T-helper 2 cell treated with Interferon-gamma antibody and Interleukin-4, amounts not matched to agents 5 μg/mL and 100 μg/mL, for 36 hours (primary cell): ENCODE data around the gene TMEM82.

Experiments
- DNase-seq: peaks from one replicate; pipeline ENCODE4 v3.0.0; 2021; ENCODE audit warnings: low spot score
- H3K27ac Mint-ChIP-seq: one replicate; pipeline ENCODE4 v1.8.0; 2021; ENCODE audit warnings: mild to moderate bottlenecking, mixed read lengths
- H3K27me3 Mint-ChIP-seq: one replicate; pipeline ENCODE4 v1.8.0; 2021; ENCODE audit warnings: low read depth, mixed read lengths
- H3K36me3 Mint-ChIP-seq: one replicate; pipeline ENCODE4 v1.8.0; 2021; ENCODE audit warnings: low read depth, mixed read lengths
- H3K4me1 Mint-ChIP-seq: one replicate; pipeline ENCODE4 v1.8.0; 2021; ENCODE audit warnings: low read depth, mixed read lengths
- H3K4me3 Mint-ChIP-seq: one replicate; pipeline ENCODE4 v1.8.0; 2022; ENCODE audit warnings: mild to moderate bottlenecking, moderate library complexity, mixed read lengths
- H3K9me3 Mint-ChIP-seq: one replicate; pipeline ENCODE4 v1.8.0; 2021; ENCODE audit warnings: mixed read lengths

TMEM82 gene

DNA sequence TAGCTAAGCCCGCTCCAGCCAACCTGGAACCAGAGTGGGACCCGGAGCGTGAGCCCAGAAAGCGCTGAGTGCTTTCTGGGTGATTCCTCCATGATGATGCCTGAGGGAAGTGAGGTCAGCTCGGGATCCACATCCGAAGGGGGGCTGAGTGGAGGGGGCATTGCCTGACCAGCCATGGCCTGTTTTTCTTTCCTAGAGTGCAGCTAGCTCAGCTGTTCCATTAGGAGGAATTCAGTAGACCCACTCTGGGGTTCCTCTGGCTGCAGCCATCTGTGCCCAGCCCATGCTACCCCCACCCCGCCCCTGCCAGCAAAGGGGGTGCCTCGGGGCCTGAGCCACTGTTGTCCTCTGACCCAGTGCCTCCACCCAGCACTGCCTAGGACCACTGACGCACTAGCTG lies 15.8 kb upstream of the TMEM82 start:
- Mint-ChIP-seq H3K36me3 (peaks cover 7% of the 10 kb centered on the region), H3K4me1 (no peaks in the 10 kb centered on the region), H3K27ac (no peak overlapping the region), H3K9me3 (no peaks in the 10 kb centered on the region), H3K27me3 (no peaks in the 10 kb centered on the region), H3K4me3 (no peak overlapping the region)
- DNase-seq, result no peak

DNA sequence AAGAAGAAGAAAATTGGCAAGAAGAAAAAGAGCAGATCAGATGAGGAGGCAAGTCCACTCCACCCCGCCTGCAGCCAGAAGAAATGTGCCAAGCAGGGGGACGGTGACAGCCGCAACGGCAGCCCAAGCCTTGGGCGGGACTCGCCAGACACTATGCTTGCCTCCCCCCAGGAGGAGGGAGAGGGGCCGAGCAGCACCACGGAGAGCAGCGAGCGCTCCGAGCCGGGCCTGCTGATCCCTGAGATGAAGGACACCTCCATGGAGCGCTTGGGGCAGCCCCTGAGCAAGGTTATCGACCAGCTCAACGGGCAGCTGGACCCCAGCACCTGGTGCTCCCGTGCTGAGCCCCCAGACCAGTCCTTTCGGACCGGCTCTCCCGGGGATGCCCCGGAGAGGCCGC lies 15.3 kb upstream of the TMEM82 start:
- Mint-ChIP-seq H3K27me3 (no peaks in the 10 kb centered on the region), H3K4me3 (no peak overlapping the region), H3K36me3 (peaks cover 7% of the 10 kb centered on the region), H3K4me1 (no peaks in the 10 kb centered on the region), H3K27ac (no peak overlapping the region), H3K9me3 (no peaks in the 10 kb centered on the region)
- DNase-seq, result no peak

DNA sequence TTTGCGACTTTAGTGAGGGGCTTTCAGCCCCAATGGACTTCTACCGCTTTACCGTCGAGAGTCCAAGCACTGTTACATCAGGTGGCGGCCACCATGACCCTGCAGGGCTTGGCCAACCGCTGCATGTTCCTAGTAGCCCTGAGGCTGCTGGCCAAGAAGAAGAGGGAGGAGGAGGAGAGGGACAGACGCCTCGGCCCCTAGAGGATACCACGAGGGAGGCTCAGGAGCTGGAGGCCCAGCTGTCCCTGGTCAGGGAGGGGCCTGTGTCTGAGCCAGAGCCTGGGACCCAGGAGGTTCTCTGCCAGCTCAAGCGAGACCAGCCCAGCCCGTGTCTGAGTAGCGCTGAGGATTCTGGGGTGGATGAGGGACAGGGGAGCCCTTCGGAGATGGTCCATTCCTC lies 14.9 kb upstream of the TMEM82 start:
- no peaks in the 10 kb centered on the region for H3K4me1 Mint-ChIP-seq
- no peak overlapping the region for H3K27ac Mint-ChIP-seq
- H3K27me3 Mint-ChIP-seq, result no peaks in the 10 kb centered on the region
- no peak overlapping the region for H3K4me3 Mint-ChIP-seq
- H3K9me3 Mint-ChIP-seq, result no peaks in the 10 kb centered on the region
- DNase-seq, result no peak
- H3K36me3 Mint-ChIP-seq, result peaks cover 7% of the 10 kb centered on the region

DNA sequence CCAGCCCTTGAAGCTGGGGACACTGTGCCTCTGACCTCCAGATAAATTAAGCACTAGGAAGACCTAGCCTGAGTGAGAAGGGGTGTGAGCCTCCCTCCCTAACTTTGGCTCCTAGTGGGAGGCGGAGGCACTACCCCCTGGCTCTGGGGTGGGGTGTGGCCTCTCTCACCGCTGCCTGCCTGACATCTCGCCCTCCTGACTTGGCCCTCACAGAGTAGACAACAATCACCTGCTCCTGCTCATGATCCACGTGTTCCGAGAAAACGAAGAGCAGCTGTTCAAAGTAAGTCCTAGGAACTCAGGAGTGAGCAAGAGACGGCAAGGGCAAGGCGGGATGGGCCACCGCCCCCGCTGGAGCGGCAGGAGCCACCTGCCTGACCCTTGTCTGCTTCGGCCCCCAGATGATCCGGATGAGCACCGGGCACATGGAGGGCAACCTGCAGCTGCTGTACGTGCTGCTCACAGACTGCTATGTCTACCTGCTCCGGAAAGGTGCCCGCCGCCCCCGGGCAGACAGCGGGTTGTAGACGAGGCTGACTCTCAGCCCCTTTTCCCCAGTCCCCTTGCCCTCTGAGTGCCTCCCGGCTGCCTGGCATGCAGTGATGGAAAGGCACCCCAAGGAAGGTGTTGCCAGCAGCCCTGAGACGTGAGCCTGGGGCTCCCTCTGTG lies 14.3 kb upstream of the TMEM82 start:
- Mint-ChIP-seq H3K9me3 (no peaks in the 10 kb centered on the region), H3K27me3 (no peaks in the 10 kb centered on the region), H3K36me3 (peaks cover 7% of the 10 kb centered on the region), H3K4me3 (no peak overlapping the region), H3K4me1 (no peaks in the 10 kb centered on the region), H3K27ac (no peak overlapping the region)
- no peak for DNase-seq

DNA sequence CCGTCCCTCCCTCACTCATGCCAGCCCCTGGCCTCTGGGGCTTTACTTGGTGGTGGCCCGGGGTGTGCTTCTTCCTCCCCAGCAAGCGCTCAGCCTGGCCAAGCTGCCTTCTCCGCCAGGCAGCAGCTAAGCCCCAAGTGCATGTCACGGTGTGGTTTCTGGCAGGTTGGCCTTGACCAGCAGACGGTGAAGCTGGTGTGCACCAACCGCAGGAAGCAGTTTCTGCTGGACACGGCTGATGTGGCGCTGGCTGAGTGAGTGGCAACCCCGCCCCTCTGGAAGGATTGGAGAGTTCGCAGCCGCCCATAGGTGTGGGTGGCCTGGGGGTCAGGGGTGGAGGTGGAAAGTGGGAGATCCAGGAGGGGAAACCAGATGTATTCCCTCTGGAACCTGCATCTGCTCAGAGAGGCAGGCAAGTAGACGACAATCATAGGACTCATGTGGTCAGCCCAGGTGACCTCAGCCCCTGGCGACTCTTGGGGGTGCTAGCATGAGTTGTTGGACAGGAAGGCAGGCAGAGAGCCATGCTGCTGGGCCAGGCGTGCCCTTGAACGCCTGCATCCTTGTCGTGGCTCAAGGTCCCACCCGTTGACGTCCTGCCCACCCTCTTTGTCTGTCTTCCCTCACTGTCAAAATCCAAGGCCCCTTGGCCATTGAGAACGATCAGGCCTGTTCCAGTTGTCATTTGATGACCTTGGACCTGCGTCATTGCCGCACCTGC lies 13.2 kb upstream of the TMEM82 start:
- Mint-ChIP-seq H3K27me3 (no peaks in the 10 kb centered on the region), H3K9me3 (no peaks in the 10 kb centered on the region), H3K27ac (no peak overlapping the region), H3K36me3 (peaks cover 7% of the 10 kb centered on the region), H3K4me1 (no peaks in the 10 kb centered on the region), H3K4me3 (no peak overlapping the region)
- no peak for DNase-seq

DNA sequence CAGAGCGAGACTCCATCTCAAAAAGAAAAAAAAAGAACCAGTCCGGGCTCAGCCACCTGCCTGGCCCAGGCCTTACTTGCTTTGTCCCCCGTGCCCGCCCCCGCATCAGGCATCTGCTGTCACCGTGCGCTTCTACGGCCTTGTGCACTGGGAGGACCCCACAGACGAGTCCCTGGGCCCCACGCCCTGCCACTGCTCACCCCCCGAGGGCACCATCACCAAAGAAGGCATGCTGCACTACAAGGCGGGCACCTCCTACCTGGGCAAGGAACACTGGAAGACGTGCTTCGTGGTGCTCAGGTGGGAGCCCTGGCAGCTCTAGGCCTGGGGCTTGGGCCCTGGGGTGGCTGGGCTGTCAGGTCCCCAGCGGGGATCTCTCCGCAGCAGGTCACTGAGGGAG lies 11.9 kb upstream of the TMEM82 start:
- no peak for DNase-seq
- Mint-ChIP-seq H3K27me3 (no peaks in the 10 kb centered on the region), H3K4me1 (no peaks in the 10 kb centered on the region), H3K36me3 (peaks cover 7% of the 10 kb centered on the region), H3K9me3 (no peaks in the 10 kb centered on the region), H3K4me3 (no peak overlapping the region), H3K27ac (no peak overlapping the region)

DNA sequence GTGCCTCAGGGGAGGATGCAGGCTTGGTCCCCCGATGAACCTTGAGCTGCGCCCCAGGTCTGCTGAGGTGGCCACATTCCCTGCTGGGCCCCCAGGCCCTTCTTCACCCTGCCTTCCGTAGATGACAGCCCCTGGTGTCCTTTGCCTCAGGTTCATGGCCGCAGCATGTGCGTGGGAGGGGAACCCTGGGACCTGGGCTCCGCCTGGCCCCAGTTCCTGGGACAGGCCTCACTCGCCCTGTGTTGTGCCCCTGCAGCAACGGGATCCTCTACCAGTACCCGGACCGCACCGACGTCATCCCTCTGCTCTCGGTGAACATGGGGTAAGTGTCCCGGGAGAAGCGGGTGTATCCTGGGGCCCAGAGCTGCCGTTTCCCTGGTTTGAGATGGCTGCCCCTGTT lies 11.4 kb upstream of the TMEM82 start:
- Mint-ChIP-seq H3K27me3 (no peaks in the 10 kb centered on the region), H3K27ac (no peak overlapping the region), H3K4me1 (no peaks in the 10 kb centered on the region), H3K36me3 (peaks cover 7% of the 10 kb centered on the region), H3K9me3 (no peaks in the 10 kb centered on the region), H3K4me3 (no peak overlapping the region)
- DNase-seq, result no peak

DNA sequence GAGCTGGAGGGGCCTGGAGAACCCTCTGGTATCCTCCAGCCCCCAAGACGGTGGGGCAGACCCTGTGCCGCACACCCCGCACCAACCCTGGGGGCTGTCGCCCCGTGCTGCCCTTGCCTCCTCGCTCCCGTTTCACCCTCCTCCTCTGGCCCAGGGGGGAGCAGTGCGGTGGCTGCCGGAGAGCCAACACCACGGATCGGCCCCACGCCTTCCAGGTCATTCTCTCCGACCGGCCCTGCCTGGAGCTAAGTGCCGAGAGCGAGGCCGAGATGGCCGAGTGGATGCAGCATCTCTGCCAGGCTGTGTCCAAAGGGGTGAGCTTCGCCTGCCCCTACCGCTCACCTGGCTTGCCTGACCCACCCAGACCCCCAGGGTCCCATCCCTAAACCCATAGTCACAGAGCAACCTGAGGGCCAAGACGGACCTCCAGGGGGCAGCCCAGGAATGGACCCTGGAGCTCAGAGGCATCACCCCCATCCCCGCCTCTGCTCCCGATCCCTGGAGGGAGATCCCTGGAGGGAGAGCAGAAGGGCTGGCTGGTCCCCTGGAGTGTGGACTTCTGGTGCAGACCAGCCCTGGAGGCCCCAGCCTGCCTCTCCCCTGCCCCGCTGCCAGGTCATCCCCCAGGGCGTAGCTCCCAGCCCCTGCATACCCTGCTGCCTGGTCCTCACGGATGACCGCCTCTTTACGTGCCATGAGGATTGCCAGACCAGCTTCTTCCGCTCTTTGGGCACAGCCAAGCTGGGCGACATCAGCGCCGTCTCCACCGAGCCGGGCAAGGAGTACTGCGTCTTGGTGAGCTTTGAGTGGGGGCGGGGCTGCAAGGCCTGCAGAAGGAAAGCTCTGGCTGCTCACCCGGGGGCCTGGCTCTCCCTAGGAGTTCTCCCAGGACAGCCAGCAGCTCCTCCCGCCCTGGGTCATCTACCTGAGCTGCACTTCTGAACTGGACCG lies 10.3 kb upstream of the TMEM82 start:
- Mint-ChIP-seq H3K4me1 (no peaks in the 10 kb centered on the region), H3K9me3 (no peaks in the 10 kb centered on the region), H3K27me3 (no peaks in the 10 kb centered on the region), H3K36me3 (peaks cover 3% of the 10 kb centered on the region), H3K27ac (no peak overlapping the region), H3K4me3 (no peak overlapping the region)
- no peak for DNase-seq

DNA sequence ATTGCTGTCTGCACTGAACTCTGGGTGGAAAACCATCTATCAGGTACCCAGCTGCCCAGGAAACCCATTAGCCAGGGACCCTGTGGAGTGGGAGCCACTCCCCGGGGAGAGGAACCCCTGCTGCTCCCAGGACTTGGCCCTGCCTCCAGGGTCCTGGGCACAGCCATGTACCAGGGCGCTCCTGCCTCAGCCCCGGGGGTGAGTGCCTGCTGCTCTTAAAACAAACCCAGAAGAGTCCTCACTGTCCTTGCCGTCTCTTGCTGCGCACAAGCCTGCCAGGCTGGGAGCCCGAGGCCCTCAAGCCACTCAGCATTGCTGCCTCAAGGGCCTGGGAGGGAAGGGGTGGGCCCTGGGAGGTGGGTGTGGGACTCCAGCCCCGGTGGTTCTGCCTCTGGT lies 9.6 kb upstream of the TMEM82 start:
- peaks cover 3% of the 10 kb centered on the region for H3K36me3 Mint-ChIP-seq

DNA sequence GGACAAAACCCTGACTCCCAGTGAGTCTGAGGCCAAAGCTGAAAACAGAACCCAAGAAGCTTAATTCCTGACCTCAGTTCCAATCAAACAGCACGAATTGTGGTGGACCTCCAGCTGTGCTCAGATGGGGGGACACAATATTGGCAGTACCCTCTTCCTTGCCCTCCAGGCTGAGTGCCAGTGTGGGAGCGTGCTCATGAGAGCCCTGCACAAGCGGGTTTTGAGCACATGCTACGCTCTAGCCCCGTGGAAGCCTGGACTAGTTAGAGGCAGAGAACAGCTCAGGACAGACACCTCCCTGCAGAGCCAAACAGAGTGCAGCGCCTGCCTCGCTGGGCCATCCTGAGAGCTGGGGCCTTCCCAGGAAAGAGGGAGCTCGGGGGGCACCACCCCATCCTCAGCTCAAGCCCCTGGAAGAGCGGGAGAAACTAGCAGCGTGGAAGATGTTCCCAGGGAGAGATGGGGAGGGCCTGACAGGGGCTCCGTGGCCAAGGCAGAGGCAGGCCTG lies 9.0 kb upstream of the TMEM82 start:
- H3K9me3 Mint-ChIP-seq, result no peaks in the 10 kb centered on the region
- H3K36me3 Mint-ChIP-seq, result no peaks in the 10 kb centered on the region
- DNase-seq, result no peak
- no peak overlapping the region for H3K27ac Mint-ChIP-seq
- no peak overlapping the region for H3K4me3 Mint-ChIP-seq
- H3K4me1 Mint-ChIP-seq, result no peaks in the 10 kb centered on the region
- no peaks in the 10 kb centered on the region for H3K27me3 Mint-ChIP-seq

More for the DNA sequence above, 9.6 kb upstream of the TMEM82 start:
- no peak for DNase-seq
- Mint-ChIP-seq H3K27me3 (no peaks in the 10 kb centered on the region), H3K27ac (no peak overlapping the region), H3K9me3 (no peaks in the 10 kb centered on the region), H3K4me3 (no peak overlapping the region), H3K4me1 (no peaks in the 10 kb centered on the region)

DNA sequence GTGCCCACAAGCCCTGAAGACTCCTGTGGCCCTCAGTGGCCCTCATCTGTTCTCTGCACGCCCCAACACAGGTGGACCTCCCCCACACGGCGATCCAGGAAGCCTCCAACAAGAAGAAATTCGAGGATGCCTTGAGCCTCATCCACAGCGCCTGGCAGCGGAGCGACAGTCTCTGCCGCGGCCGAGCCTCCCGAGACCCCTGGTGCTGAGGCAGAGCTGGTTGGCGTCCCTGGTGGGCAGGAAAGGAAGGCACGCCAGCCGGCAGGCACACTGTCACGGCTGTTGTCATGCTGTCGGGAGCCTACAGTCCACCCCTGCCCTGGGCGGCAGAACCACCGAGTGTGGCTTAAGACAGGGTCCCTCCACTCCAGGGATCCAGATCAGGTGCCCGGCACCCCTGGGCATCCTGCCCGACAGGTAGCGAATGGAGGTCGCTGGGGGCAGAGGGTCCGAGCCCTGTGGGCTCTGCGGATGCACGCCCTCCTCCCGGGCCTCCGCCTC lies 8.5 kb upstream of the TMEM82 start:
- H3K27ac Mint-ChIP-seq, result no peak overlapping the region
- no peak for DNase-seq
- H3K4me1 Mint-ChIP-seq, result no peaks in the 10 kb centered on the region
- H3K27me3 Mint-ChIP-seq, result no peaks in the 10 kb centered on the region
- no peak overlapping the region for H3K4me3 Mint-ChIP-seq
- no peaks in the 10 kb centered on the region for H3K9me3 Mint-ChIP-seq
- no peaks in the 10 kb centered on the region for H3K36me3 Mint-ChIP-seq

DNA sequence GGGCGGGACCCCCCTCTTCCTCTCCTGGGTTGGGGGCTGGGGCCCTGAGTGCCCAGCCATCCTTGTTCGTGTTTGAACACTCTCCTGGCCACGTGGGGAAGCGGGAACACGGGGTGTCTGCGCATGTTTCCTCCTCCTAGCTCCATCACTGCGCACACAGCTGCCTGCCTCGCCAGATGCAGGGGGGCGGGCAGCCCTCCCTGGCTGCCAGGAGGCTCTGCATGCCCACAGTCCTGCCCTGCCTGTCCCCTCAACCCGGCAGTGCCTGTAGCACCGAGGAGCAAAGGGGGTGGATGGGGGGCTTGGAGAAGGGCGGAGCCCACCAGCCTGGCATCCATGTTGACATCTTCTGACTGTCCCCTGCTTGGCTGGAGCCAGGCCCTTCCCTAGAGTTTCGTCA lies 8.0 kb upstream of the TMEM82 start:
- H3K27me3 Mint-ChIP-seq, result no peaks in the 10 kb centered on the region
- H3K4me3 Mint-ChIP-seq, result no peak overlapping the region
- DNase-seq, result no peak
- H3K9me3 Mint-ChIP-seq, result no peaks in the 10 kb centered on the region
- no peak overlapping the region for H3K27ac Mint-ChIP-seq
- H3K36me3 Mint-ChIP-seq, result no peaks in the 10 kb centered on the region
- no peaks in the 10 kb centered on the region for H3K4me1 Mint-ChIP-seq

DNA sequence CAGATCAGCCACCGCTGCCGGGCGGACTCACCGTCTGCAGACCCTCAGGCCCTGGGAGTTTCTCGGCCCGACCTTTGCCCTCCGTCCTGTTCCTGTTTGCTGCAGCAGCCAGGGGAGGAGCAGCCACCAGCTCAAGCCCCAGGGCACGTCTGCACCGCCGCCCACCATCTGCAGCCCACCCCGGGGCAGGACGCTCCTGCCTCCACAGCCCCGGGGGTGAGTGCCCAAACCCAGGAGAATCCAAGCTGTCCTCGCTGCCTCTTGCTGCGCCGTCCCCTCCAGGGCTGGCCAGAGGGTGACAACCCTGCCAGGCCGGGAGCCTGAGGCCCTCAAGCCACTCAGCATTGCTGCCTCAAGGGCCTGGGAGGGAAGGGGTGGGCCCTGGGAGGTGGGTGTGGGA lies 7.4 kb upstream of the TMEM82 start:
- Mint-ChIP-seq H3K4me3 (no peak overlapping the region), H3K36me3 (no peaks in the 10 kb centered on the region), H3K9me3 (no peaks in the 10 kb centered on the region), H3K4me1 (no peaks in the 10 kb centered on the region), H3K27me3 (no peaks in the 10 kb centered on the region), H3K27ac (no peak overlapping the region)
- no peak for DNase-seq
